ENCODE data around the gene UBA1.

The UBA1 gene

GRCh38 chrX:47235691-47236103, 42.1 kb downstream of the UBA1 start:
- Histone ChIP-seq H3K27me3 (replicated peaks; ENCODE audit: control insufficient read depth, insufficient read depth, low read length) (no peaks in the 10 kb centered on the region), H3K4me3 (replicated peaks; ENCODE audit: low read depth, low read length) (no peak overlapping the region), H3K36me3 (ENCODE audit: control insufficient read depth, insufficient read depth, low read length) (peaks cover 2% of the 10 kb centered on the region)
- no peak for TF ChIP-seq CTCF (IDR thresholded peaks at IDR 0.05; ENCODE audit: insufficient read depth, low read length, poor library complexity, severe bottlenecking)
- DNase-seq (ENCODE audit: extremely low read depth, insufficient read length), result no peak

GRCh38 chrX:47239199-47239598, 45.6 kb downstream of the UBA1 start:
- TF ChIP-seq CTCF (IDR thresholded peaks at IDR 0.05; ENCODE audit: insufficient read depth, low read length, poor library complexity, severe bottlenecking), result no peak
- DNase-seq (ENCODE audit: extremely low read depth, insufficient read length), result no peak
- no peak overlapping the region for H3K4me3 ChIP-seq (replicated peaks; ENCODE audit: low read depth, low read length)
- H3K36me3 ChIP-seq (ENCODE audit: control insufficient read depth, insufficient read depth, low read length), result peaks cover 4% of the 10 kb centered on the region
- no peaks in the 10 kb centered on the region for H3K27me3 ChIP-seq (replicated peaks; ENCODE audit: control insufficient read depth, insufficient read depth, low read length)

- H3K4me3 ChIP-seq (replicated peaks; ENCODE audit: low read depth, low read length), result no peak overlapping the region
- no peak for TF ChIP-seq CTCF (IDR thresholded peaks at IDR 0.05; ENCODE audit: insufficient read depth, low read length, poor library complexity, severe bottlenecking)
- no peak for DNase-seq (ENCODE audit: extremely low read depth, insufficient read length)
- no peaks in the 10 kb centered on the region for H3K27me3 ChIP-seq (replicated peaks; ENCODE audit: control insufficient read depth, insufficient read depth, low read length)
- H3K36me3 ChIP-seq (ENCODE audit: control insufficient read depth, insufficient read depth, low read length), result peaks cover 7% of the 10 kb centered on the region
Measured at GRCh38 chrX:47239898-47240545, 46.4 kb downstream of the UBA1 start.

GRCh38 chrX:47240619-47241018, 47.0 kb downstream of the UBA1 start:
- Histone ChIP-seq H3K36me3 (ENCODE audit: control insufficient read depth, insufficient read depth, low read length) (peaks cover 7% of the 10 kb centered on the region), H3K27me3 (replicated peaks; ENCODE audit: control insufficient read depth, insufficient read depth, low read length) (no peaks in the 10 kb centered on the region)

GRCh38 chrX:47241201-47242011, 47.8 kb downstream of the UBA1 start:
- H3K36me3 ChIP-seq (ENCODE audit: control insufficient read depth, insufficient read depth, low read length), result peaks cover 7% of the 10 kb centered on the region
- DNase-seq (ENCODE audit: extremely low read depth, insufficient read length), result no peak
- TF ChIP-seq CTCF (IDR thresholded peaks at IDR 0.05; ENCODE audit: insufficient read depth, low read length, poor library complexity, severe bottlenecking), result no peak
- no peak overlapping the region for H3K4me3 ChIP-seq (replicated peaks; ENCODE audit: low read depth, low read length)
- no peaks in the 10 kb centered on the region for H3K27me3 ChIP-seq (replicated peaks; ENCODE audit: control insufficient read depth, insufficient read depth, low read length)

More at GRCh38 chrX:47240619-47241018, 47.0 kb downstream of the UBA1 start:
- TF ChIP-seq CTCF (IDR thresholded peaks at IDR 0.05; ENCODE audit: insufficient read depth, low read length, poor library complexity, severe bottlenecking), result no peak
- no peak overlapping the region for H3K4me3 ChIP-seq (replicated peaks; ENCODE audit: low read depth, low read length)
- no peak for DNase-seq (ENCODE audit: extremely low read depth, insufficient read length)
